ENCODE data around the gene FGF21. TPM values are rescaled to one million over a fixed set of nuclear protein-coding genes. Genes with fewer than 3 reads are reported as not detected.
A peak's percentile ranks its signal among the peaks of the same experiment; 100 is the strongest.

FGF21 gene
- total RNA-seq, 5 donors from 2014 or later (not counting 1 experiment from before 2014, with no cell fraction given) = not detected

DNA sequence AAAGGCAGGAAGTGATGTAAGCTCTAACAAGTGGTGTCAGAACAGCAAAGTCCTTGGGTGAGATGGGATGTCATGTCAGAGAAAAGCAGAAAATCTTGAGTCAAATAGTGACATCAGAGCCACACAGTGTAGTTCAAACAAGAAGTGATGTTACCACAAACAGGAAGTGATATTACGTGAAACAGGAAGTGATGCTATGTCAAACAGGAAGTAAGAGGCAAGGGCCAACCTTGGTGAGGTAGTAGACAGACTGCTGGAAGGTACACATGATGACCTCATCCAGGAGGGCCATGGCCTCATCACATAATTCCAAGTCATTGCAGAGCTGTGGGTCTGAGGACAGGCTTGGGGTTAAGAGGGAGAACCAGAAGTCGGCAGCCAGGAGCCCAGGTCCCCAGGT lies 28.8 kb upstream of the FGF21 start:
- CTCF ChIA-PET = no interaction called here
- WGBS (ENCODE audit: insufficient coverage) = 50% methylated on average over 2 of the region's 2 CpGs
- peak overlapping the region; percentile 35 for H3K27ac ChIP-seq (ENCODE audit: low read length)

DNA sequence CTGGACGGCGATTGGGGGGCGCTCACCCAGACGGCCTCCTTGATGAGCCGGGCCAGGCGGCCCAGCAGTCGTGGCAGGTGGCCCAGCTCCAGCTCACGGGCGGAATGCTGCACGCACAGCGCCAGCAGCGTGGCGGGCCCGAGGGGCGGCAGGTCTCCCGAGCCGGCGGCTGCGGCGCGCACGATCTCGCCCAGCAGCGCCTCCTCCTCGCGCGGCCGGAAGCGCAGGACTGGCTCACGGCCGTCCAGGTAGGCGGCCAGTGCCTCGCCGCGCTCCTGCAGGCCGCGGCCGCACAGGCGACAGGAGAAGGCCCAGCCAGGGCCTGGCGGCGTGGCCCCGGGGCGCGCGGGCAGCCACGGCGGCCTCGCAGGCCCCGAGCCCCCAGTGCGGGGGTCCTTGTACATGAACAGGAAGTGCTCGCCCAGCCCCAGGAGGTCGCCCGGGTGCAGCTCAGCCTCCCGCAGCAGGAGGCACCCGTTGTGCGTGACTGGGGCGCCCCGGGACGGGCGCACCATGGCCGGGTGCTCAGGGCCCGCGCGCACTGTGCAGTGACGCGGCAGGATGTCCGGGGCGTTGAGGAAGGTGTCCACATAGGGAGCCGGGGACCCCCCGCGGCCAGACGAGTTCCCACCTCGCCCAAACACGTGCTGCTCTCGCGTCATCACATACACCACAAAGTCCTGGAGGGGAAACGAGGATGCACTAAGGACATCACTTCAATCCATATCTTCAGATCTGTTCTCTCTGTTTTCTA lies 26.2 kb upstream of the FGF21 start:
- no peak for DNase-seq
- Histone ChIP-seq H3K9me3 (peaks cover 3% of the 10 kb centered on the region), H3K36me3 (ENCODE audit: control insufficient read depth in 2 of 2, extremely low read depth in 1 of 2, insufficient read depth in 1 of 2, low read length in 1 of 2) (no peaks in the 10 kb centered on the region), H3K27me3 (replicated peaks in 1 of 2; ENCODE audit: control insufficient read depth in 2 of 2, extremely low read depth in 1 of 2, insufficient read depth in 2 of 2, low read length in 1 of 2) (no peaks in the 10 kb centered on the region), H3K4me1 (ENCODE audit: control insufficient read depth in 1 of 2, extremely low read depth in 1 of 2, insufficient read depth in 2 of 2, low read length in 2 of 2) (peaks cover 11 to 27% of the 10 kb centered on the region in 2 experiments), H3K4me3 (ENCODE audit: control insufficient read depth in 1 of 2, extremely low read depth in 1 of 2, low read length in 1 of 2) (no peak overlapping the region), H3K27ac (ENCODE audit: low read length) (no peak overlapping the region)
- CTCF ChIA-PET = no interaction called here
- no peak for ATAC-seq (replicated peaks in 1 of 4)
- Mint-ChIP-seq H3K27ac (no peak overlapping the region), H3K27me3 (peaks cover 0 to 5% of the 10 kb centered on the region in 2 donors), H3K9me3 (peaks cover 7 to 15% (median 15%) of the 10 kb centered on the region in 3 donors), H3K36me3 (peaks cover 9% of the 10 kb centered on the region), H3K4me1 (peaks cover 22 to 25% (median 23%) of the 10 kb centered on the region in 3 donors), H3K4me3 (no peak overlapping the region)
- WGBS (ENCODE audit: insufficient coverage) = 94% methylated on average over 69 of the region's 77 CpGs
- POLR2A ChIA-PET = interaction anchor here in 1 of 2 donors (0.7 kb wide), 1 partner anchor 1205 kb away, joined by 10 read pairs; no protein-coding TSS in a partner anchor

More for the DNA sequence above, 28.8 kb upstream of the FGF21 start:
- Mint-ChIP-seq H3K36me3 (peaks cover 9% of the 10 kb centered on the region), H3K27ac (peak overlapping the region; percentile 68 to 71), H3K9me3 (peaks cover 7 to 15% (median 15%) of the 10 kb centered on the region in 3 donors), H3K4me1 (peaks cover 22 to 26% (median 25%) of the 10 kb centered on the region in 3 donors), H3K4me3 (peak overlapping the region in 2 of 3 donors; percentile 2 to 48), H3K27me3 (no peaks in the 10 kb centered on the region)
- Histone ChIP-seq H3K27me3 (replicated peaks in 1 of 2; ENCODE audit: control insufficient read depth in 2 of 2, extremely low read depth in 1 of 2, insufficient read depth in 2 of 2, low read length in 1 of 2) (no peaks in the 10 kb centered on the region), H3K36me3 (ENCODE audit: control insufficient read depth in 2 of 2, extremely low read depth in 1 of 2, insufficient read depth in 1 of 2, low read length in 1 of 2) (no peaks in the 10 kb centered on the region), H3K9me3 (peaks cover 3% of the 10 kb centered on the region), H3K4me3 (ENCODE audit: control insufficient read depth in 1 of 2, extremely low read depth in 1 of 2, low read length in 1 of 2) (peak overlapping the region in 1 of 2 donors; percentile 51), H3K4me1 (ENCODE audit: control insufficient read depth in 1 of 2, extremely low read depth in 1 of 2, insufficient read depth in 2 of 2, low read length in 2 of 2) (peaks cover 11 to 30% of the 10 kb centered on the region in 2 experiments)
- ATAC-seq (replicated peaks in 1 of 4) (peak in 3 of 4 experiments; percentile 29 to 47 (median 39)), DNase-seq (peak in 9 of 35 experiments; percentile 13 to 68 (median 38))
- POLR2A ChIA-PET = interaction anchor here in 1 of 2 donors (0.5 kb wide), 1 partner anchor 18 kb away, joined by 4 read pairs; no protein-coding TSS in a partner anchor

- Mint-ChIP-seq H3K27me3 (peaks cover 0 to 5% of the 10 kb centered on the region in 2 donors), H3K4me3 (no peak overlapping the region), H3K4me1 (peaks cover 6 to 7% (median 6%) of the 10 kb centered on the region in 3 donors), H3K9me3 (peaks cover 2 to 6% (median 6%) of the 10 kb centered on the region in 3 donors), H3K36me3 (peaks cover 2% of the 10 kb centered on the region), H3K27ac (no peak overlapping the region)
- no peaks in the 10 kb centered on the region for H3K27me3 ChIP-seq (replicated peaks in 1 of 2; ENCODE audit: control insufficient read depth in 2 of 2, extremely low read depth in 1 of 2, insufficient read depth in 2 of 2, low read length in 1 of 2)
- no peak overlapping the region for H3K4me3 ChIP-seq (ENCODE audit: control insufficient read depth in 1 of 2, extremely low read depth in 1 of 2, low read length in 1 of 2)
- WGBS (ENCODE audit: insufficient coverage) = 85% methylated on average over 4 of the region's 4 CpGs
- ChIA-PET CTCF (no interaction called here), POLR2A (no interaction called here)
- DNase-seq (no peak), ATAC-seq (replicated peaks in 1 of 4) (no peak)
- no peak overlapping the region for H3K27ac ChIP-seq (ENCODE audit: low read length)
- no peaks in the 10 kb centered on the region for H3K36me3 ChIP-seq (ENCODE audit: control insufficient read depth in 2 of 2, extremely low read depth in 1 of 2, insufficient read depth in 1 of 2, low read length in 1 of 2)
- peaks cover 3% of the 10 kb centered on the region for H3K9me3 ChIP-seq
- peaks cover 4 to 7% of the 10 kb centered on the region in 2 experiments for H3K4me1 ChIP-seq (ENCODE audit: control insufficient read depth in 1 of 2, extremely low read depth in 1 of 2, insufficient read depth in 2 of 2, low read length in 2 of 2)
Observed at GRCh38 chr19:48731452-48731851, 23.9 kb upstream of the FGF21 start.

DNA sequence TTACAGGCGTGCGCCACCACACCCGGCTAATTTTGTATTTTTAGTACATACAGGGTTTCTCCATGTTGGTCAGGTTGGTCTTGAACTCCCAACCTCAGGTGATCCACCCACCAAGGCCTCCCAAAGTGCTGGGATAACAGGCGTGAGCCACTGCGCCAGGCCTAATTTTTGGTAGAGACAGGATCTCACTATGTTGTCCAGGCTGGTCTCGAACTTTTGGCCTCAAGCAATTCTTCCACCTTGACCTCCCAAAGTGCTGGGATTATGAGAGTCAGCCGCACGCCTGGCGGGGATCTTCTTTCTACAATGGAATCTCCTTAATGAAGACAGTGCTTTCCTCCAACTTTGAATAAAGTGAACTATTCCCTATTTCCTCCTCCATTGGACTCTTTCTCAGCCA lies 20.7 kb upstream of the FGF21 start:
- Mint-ChIP-seq H3K36me3 (no peaks in the 10 kb centered on the region), H3K27me3 (peaks cover 0 to 5% of the 10 kb centered on the region in 2 donors), H3K4me3 (no peak overlapping the region), H3K27ac (no peak overlapping the region), H3K9me3 (no peaks in the 10 kb centered on the region), H3K4me1 (peaks cover 0 to 4% (median 3%) of the 10 kb centered on the region in 3 donors)
- ATAC-seq (replicated peaks in 1 of 4) (no peak), DNase-seq (no peak)
- no peaks in the 10 kb centered on the region for H3K36me3 ChIP-seq (ENCODE audit: control insufficient read depth in 2 of 2, extremely low read depth in 1 of 2, insufficient read depth in 1 of 2, low read length in 1 of 2)
- CTCF ChIA-PET = no interaction called here
- POLR2A ChIA-PET = no interaction called here
- peaks cover 0 to under 1% of the 10 kb centered on the region in 2 experiments for H3K27me3 ChIP-seq (replicated peaks in 1 of 2; ENCODE audit: control insufficient read depth in 2 of 2, extremely low read depth in 1 of 2, insufficient read depth in 2 of 2, low read length in 1 of 2)
- no peak overlapping the region for H3K27ac ChIP-seq (ENCODE audit: low read length)
- H3K4me3 ChIP-seq (ENCODE audit: control insufficient read depth in 1 of 2, extremely low read depth in 1 of 2, low read length in 1 of 2) = no peak overlapping the region
- no CpG with 5 or more reads among the region's 9 CpGs for WGBS (ENCODE audit: insufficient coverage)
- H3K9me3 ChIP-seq = no peaks in the 10 kb centered on the region
- peaks cover 2 to 10% of the 10 kb centered on the region in 2 experiments for H3K4me1 ChIP-seq (ENCODE audit: control insufficient read depth in 1 of 2, extremely low read depth in 1 of 2, insufficient read depth in 2 of 2, low read length in 2 of 2)

DNA sequence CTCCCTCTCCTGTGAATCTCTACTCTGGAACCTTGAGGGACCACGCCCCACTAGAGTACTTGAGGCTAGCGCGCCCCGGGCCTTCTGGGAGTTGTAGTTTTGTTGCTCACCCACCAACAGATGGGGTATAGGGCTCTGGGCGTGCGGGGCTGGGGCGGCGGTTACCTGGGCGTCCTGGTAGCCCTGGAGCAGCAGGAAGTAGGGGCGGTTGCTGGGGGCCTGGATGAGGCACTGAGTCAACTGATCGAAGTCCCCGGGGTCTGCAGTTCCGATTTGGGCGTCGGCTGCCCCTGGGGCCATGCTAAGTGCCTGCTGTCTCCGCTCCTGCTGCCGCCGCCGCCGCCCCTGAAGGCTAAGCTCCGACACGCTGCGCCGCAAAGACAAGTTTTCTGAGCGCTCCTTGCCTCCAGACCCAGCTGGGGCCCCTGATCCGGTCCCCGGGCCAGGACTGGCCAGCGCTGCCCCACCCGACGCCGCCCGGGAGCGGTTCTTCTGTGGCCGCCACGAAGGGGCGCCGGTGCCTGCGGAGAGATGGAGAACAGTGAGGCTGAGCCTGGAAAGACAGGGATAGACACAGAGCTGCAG lies 20.2 kb upstream of the FGF21 start:
- ChIA-PET CTCF (no interaction called here), POLR2A (interaction anchor here in 1 of 2 donors (0.6 kb wide), 1 partner anchor 8 kb away, joined by 3 read pairs; no protein-coding TSS in a partner anchor)
- no peaks in the 10 kb centered on the region for H3K36me3 Mint-ChIP-seq
- ATAC-seq (replicated peaks in 1 of 4) (no peak), DNase-seq (no peak)
- no peak overlapping the region for H3K4me3 ChIP-seq (ENCODE audit: control insufficient read depth in 1 of 2, extremely low read depth in 1 of 2, low read length in 1 of 2)
- no peaks in the 10 kb centered on the region for H3K9me3 Mint-ChIP-seq
- H3K9me3 ChIP-seq = no peaks in the 10 kb centered on the region
- H3K4me1 ChIP-seq (ENCODE audit: control insufficient read depth in 1 of 2, extremely low read depth in 1 of 2, insufficient read depth in 2 of 2, low read length in 2 of 2) = peaks cover 7 to 15% of the 10 kb centered on the region in 2 experiments
- WGBS (ENCODE audit: insufficient coverage) = 96% methylated on average over 34 of the region's 38 CpGs
- no peak overlapping the region for H3K4me3 Mint-ChIP-seq
- H3K27ac Mint-ChIP-seq = no peak overlapping the region
- H3K27me3 Mint-ChIP-seq = peaks cover 0 to 5% of the 10 kb centered on the region in 2 donors
- H3K36me3 ChIP-seq (ENCODE audit: control insufficient read depth in 2 of 2, extremely low read depth in 1 of 2, insufficient read depth in 1 of 2, low read length in 1 of 2) = no peaks in the 10 kb centered on the region
- H3K4me1 Mint-ChIP-seq = peaks cover 0 to 8% (median 8%) of the 10 kb centered on the region in 3 donors
- peaks cover 0 to 5% of the 10 kb centered on the region in 2 experiments for H3K27me3 ChIP-seq (replicated peaks in 1 of 2; ENCODE audit: control insufficient read depth in 2 of 2, extremely low read depth in 1 of 2, insufficient read depth in 2 of 2, low read length in 1 of 2)
- H3K27ac ChIP-seq (ENCODE audit: low read length) = no peak overlapping the region

GRCh38 chr19:48737360-48737998 lies 17.8 kb upstream of the FGF21 start:
- no peak overlapping the region for H3K27ac ChIP-seq (ENCODE audit: low read length)
- no peak overlapping the region for H3K4me3 ChIP-seq (ENCODE audit: control insufficient read depth in 1 of 2, extremely low read depth in 1 of 2, low read length in 1 of 2)
- Mint-ChIP-seq H3K27ac (peak overlapping the region; percentile 27 to 58), H3K27me3 (peaks cover 2 to 5% of the 10 kb centered on the region in 2 donors), H3K36me3 (no peaks in the 10 kb centered on the region), H3K9me3 (no peaks in the 10 kb centered on the region), H3K4me1 (peaks cover 11 to 20% (median 16%) of the 10 kb centered on the region in 3 donors), H3K4me3 (peak overlapping the region in 1 of 3 donors; percentile 37)
- peak in 1 of 35 experiments; percentile 22 for DNase-seq
- WGBS (ENCODE audit: insufficient coverage) = 82% methylated on average over 12 of the region's 22 CpGs
- no peaks in the 10 kb centered on the region for H3K9me3 ChIP-seq
- peaks cover 0 to 22% of the 10 kb centered on the region in 2 experiments for H3K27me3 ChIP-seq (replicated peaks in 1 of 2; ENCODE audit: control insufficient read depth in 2 of 2, extremely low read depth in 1 of 2, insufficient read depth in 2 of 2, low read length in 1 of 2)
- H3K36me3 ChIP-seq (ENCODE audit: control insufficient read depth in 2 of 2, extremely low read depth in 1 of 2, insufficient read depth in 1 of 2, low read length in 1 of 2) = no peaks in the 10 kb centered on the region
- no peak for ATAC-seq (replicated peaks in 1 of 4)
- peaks cover 11 to 32% of the 10 kb centered on the region in 2 experiments for H3K4me1 ChIP-seq (ENCODE audit: control insufficient read depth in 1 of 2, extremely low read depth in 1 of 2, insufficient read depth in 2 of 2, low read length in 2 of 2)
- CTCF ChIA-PET = no interaction called here
- POLR2A ChIA-PET = no interaction called here

All from T-cell (primary cell).